GM13977 (cell line): ENCODE results near the gene C10orf88.

ENCODE experiments used
- DNase-seq: peaks from one replicate; pipeline ENCODE4 v3.0.0; 2012; ENCODE audit warnings: low spot score
- CTCF ChIP-seq: IDR thresholded peaks from 2 replicates; pipeline ENCODE4 v1.5.1; 2012; ENCODE audit warnings: mild to moderate bottlenecking, control low read depth; ENCODE audit not compliant: insufficient read depth; ENCODE audit errors: extremely low read depth, missing control alignments
- in situ Hi-C: fragments of 300-500 bp; cut with MboI; formaldehyde crosslinking; loops from one replicate; pipeline ENCODE4 v1.12.0; 2022; ENCODE audit warnings: low sequenced_read_pairs, low pct_unique_long_range_greater_than_20kb, mixed read lengths, inconsistent platforms; ENCODE audit not compliant: unreplicated experiment

The C10orf88 gene

GRCh38 chr10:122986335-122986734 lies 32.3 kb upstream of the C10orf88 start:
- DNase-seq: no peak
- in situ Hi-C loops: no loop called here
- TF ChIP-seq CTCF: no peak

GRCh38 chr10:122984708-122985107 lies 30.7 kb upstream of the C10orf88 start:
- in situ Hi-C loops: no loop called here
- no peak for TF ChIP-seq CTCF
- DNase-seq: no peak

DNA sequence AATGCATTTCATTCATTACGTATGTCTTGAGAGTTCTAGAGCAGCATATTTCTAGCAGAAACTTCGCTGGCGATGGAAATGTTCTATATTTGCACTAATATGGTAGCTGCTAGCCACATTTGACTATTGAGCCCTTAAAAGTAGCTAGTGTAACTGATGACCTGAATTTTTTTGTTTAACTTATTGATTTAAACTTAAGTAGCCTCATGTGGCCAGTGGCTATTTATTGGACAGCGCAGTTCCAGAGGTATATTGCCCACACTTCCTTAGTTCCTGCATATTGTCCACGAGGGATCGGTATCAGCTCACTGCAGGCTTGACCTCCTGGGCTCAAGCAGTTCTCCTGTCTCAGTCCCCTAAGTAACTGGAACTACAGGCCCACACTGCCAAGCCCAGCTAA lies 29.9 kb upstream of the C10orf88 start:
- no peak for DNase-seq
- in situ Hi-C loops: no loop called here
- TF ChIP-seq CTCF: no peak

GRCh38 chr10:122981066-122981464 lies 27.0 kb upstream of the C10orf88 start:
- in situ Hi-C loops: no loop called here
- peak; percentile 35 for TF ChIP-seq CTCF
- DNase-seq: peak; percentile 40

DNA sequence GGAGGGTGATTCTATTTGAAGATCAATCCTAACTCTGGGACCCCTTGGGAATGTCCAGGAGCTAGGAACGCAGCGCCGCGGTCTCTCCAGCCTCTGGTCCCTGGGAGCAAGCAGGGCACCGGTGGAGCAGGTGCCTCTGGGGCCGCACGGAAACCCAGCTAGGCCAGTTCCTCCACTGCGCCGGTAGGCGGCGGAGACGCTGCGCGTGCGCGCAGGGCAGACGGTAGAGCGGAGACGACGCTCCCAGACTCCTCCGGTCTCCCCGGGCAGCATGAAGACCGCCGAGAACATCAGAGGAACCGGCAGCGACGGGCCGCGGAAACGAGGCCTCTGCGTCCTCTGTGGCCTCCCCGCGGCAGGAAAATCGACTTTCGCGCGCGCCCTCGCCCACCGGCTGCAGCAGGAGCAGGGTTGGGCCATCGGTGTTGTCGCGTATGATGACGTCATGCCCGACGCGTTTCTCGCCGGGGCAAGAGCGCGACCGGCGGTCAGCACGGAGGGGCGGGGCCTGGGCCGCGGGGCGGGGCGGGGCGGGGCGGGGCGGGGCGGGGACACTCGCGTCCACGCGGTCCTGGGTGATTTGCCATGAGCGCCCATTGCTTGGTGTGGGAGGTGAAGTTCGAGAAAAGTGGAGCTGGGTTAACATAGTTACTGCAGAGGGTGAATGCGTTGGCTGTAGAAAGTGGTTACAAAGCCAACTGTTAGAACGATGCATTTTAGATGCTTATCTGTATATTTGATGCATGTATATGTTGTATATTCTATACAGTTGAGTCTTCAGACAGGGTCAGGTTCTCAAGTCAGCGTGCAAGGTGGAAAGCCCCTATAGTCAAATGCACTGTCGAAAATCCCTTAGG lies 26.4 kb upstream of the C10orf88 start, which contains the start of gene PSTK:
PSTK (plus strand) TSS at position 193 of the 857 bp plus-strand sequence; CDS start at position 272, 79 bp downstream.
- in situ Hi-C loops: no loop called here
- DNase-seq: peak; percentile 97
- TF ChIP-seq CTCF: peak; percentile 89

- DNase-seq: no peak
- in situ Hi-C loops: no loop called here
- TF ChIP-seq CTCF: no peak
Observed at GRCh38 chr10:122974543-122975064, 20.6 kb upstream of the C10orf88 start.
